ENCODE data around the gene DPH5.

The DPH5 gene

DNA sequence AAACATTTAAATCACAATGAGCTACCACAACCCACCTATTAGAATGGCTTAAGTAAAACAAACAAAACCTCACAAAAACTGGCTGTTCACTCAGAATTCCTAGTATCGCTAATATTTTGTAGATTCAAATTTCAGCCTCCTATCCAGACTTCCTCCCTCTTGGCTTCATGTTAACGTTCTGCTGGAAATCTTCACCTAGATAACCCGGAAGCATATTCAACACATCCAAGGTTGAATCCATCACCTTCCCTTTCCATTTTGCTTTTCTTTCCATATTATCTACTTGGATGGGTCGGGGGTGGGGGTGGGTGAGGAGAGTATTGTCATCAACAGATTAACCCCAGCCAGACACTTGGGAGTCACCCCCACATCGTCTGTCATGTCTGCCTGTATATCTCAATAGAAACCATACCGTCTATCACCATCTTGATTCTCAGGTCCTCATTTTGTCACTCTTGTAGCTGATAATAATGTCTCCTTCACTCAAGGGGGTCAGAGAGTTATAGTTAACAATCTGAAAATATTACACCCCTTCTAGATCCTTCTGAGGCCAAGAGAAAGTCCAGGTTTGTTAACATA lies 1.7 kb upstream of the DPH5 start:
- H3K27me3 ChIP-seq (ENCODE audit: control insufficient read depth, insufficient read depth, low read length), result no peaks in the 10 kb centered on the region
- no peaks in the 10 kb centered on the region for H3K36me3 ChIP-seq (ENCODE audit: control insufficient read depth, insufficient read depth, low read length)
- no peak overlapping the region for H3K9ac ChIP-seq (ENCODE audit: low read length)
- H3K4me1 ChIP-seq (ENCODE audit: control insufficient read depth, insufficient read depth, low read length), result peaks cover 7% of the 10 kb centered on the region
- no peak overlapping the region for H3K27ac ChIP-seq (ENCODE audit: low read depth, low read length)
- H3K4me3 ChIP-seq (ENCODE audit: low read length), result no peak overlapping the region

DNA sequence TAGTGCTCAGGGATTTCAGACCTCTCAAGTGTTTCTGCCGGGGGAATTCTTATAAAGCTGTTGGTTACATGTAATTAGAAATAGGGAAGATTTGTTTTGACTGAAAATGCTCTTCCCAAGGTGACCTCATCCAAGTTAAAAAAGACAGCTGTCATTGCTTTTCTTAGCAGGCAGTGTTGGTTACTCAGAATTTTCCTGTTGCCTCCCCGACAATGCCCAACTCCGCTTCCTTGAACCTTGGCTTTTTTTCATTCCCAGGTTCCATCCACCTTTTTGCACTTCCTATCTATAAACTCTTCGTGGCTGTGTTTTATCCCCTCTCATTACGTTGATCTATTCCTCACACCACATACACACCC lies 825 bp upstream of the DPH5 start:
- H3K4me3 ChIP-seq (ENCODE audit: low read length), result peak overlapping the region; percentile 77
- H3K27ac ChIP-seq (ENCODE audit: low read depth, low read length), result peak overlapping the region; percentile 67
- peaks cover 7% of the 10 kb centered on the region for H3K4me1 ChIP-seq (ENCODE audit: control insufficient read depth, insufficient read depth, low read length)
- no peaks in the 10 kb centered on the region for H3K27me3 ChIP-seq (ENCODE audit: control insufficient read depth, insufficient read depth, low read length)
- no peak overlapping the region for H3K9ac ChIP-seq (ENCODE audit: low read length)
- H3K36me3 ChIP-seq (ENCODE audit: control insufficient read depth, insufficient read depth, low read length), result no peaks in the 10 kb centered on the region

DNA sequence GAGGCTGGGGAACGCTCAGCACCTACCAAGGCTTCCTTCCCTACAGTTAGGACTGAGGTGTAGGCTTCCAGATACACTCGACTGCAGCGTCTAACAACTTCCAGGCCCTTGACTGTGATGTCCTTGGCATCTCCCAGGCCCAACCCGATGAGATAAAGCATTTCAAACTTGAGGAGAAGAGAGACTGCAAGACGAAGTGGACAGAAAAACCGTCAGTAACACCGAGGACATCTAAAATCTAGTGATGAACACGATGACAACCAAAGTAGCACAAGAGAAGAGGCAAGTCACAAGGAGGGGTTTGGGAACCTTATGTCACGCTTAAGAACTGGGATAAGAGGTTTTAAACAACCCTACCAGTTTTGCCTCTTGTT lies 314 bp downstream of the DPH5 start:
- Histone ChIP-seq H3K4me3 (ENCODE audit: low read length) (peak overlapping the region; percentile 77), H3K4me1 (ENCODE audit: control insufficient read depth, insufficient read depth, low read length) (peaks cover 7% of the 10 kb centered on the region), H3K27ac (ENCODE audit: low read depth, low read length) (peak overlapping the region; percentile 67), H3K9ac (ENCODE audit: low read length) (peak overlapping the region; percentile 35), H3K27me3 (ENCODE audit: control insufficient read depth, insufficient read depth, low read length) (no peaks in the 10 kb centered on the region), H3K36me3 (ENCODE audit: control insufficient read depth, insufficient read depth, low read length) (peaks cover 2% of the 10 kb centered on the region)

DNA sequence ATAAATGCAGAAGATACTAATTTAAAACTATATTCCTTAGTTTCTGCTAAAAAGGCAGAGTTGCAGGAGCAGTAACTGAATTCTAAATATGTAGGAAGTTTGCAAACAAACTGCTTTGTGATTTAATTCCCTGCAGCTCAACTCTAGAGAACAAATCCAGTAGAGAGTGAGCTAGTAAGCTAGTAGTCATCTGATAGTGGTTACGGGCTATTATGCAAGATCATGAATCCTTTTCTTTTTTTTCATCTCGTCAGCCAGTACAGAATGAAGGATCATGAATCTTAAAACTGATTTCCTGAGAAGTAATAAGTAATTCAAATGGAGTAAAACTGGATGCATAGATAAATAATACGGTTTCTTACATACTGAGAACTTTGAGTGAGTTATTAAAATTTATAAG lies 3.3 kb downstream of the DPH5 start:
- H3K27ac ChIP-seq (ENCODE audit: low read depth, low read length), result no peak overlapping the region
- H3K4me1 ChIP-seq (ENCODE audit: control insufficient read depth, insufficient read depth, low read length), result peaks cover 7% of the 10 kb centered on the region
- H3K27me3 ChIP-seq (ENCODE audit: control insufficient read depth, insufficient read depth, low read length), result no peaks in the 10 kb centered on the region
- no peak overlapping the region for H3K4me3 ChIP-seq (ENCODE audit: low read length)
- H3K36me3 ChIP-seq (ENCODE audit: control insufficient read depth, insufficient read depth, low read length), result peaks cover 3% of the 10 kb centered on the region
- H3K9ac ChIP-seq (ENCODE audit: low read length), result no peak overlapping the region

DNA sequence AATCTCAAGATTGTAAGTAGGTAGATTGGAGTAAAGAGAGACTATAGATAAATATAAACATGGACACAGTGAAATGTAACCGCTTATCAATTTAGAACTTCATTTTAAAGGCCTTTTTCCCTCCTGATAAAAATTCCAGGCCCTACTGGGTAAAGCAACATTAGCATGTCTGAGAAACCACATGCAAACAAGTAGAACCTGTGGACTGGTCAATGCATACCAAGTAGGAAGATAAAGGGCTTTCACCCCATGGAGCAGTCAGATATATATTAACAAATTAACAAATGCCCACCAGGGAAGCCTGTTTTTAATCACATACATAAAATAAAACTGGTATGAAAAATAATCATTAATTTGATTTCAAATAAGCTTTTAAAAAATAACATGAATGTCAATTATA lies 8.1 kb downstream of the DPH5 start:
- no peaks in the 10 kb centered on the region for H3K4me1 ChIP-seq (ENCODE audit: control insufficient read depth, insufficient read depth, low read length)
- H3K9ac ChIP-seq (ENCODE audit: low read length), result no peak overlapping the region
- H3K4me3 ChIP-seq (ENCODE audit: low read length), result no peak overlapping the region
- H3K27me3 ChIP-seq (ENCODE audit: control insufficient read depth, insufficient read depth, low read length), result no peaks in the 10 kb centered on the region
- H3K36me3 ChIP-seq (ENCODE audit: control insufficient read depth, insufficient read depth, low read length), result peaks cover 3% of the 10 kb centered on the region
- H3K27ac ChIP-seq (ENCODE audit: low read depth, low read length), result no peak overlapping the region

DNA sequence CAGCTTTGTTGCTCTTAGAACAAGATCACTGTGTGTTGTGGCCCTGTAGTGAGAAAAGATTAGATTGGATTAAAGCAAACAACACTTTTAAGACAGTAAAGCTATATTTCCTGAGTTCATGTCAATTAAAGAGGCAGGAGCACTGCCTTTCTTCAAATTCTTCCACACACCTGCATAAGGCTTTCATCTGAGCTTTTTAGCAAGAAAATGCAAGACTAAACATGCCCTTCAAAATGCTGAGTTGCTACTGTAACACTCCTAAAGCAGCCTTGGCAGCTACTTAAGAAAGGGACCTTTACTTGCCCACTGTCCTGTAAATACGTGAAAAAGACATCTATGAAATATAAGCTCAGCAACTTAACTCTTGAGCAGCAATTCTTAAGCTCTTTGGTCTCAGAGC lies 11.8 kb downstream of the DPH5 start:
- H3K4me3 ChIP-seq (ENCODE audit: low read length), result no peak overlapping the region
- no peak overlapping the region for H3K27ac ChIP-seq (ENCODE audit: low read depth, low read length)
- peaks cover 2% of the 10 kb centered on the region for H3K36me3 ChIP-seq (ENCODE audit: control insufficient read depth, insufficient read depth, low read length)
- H3K9ac ChIP-seq (ENCODE audit: low read length), result no peak overlapping the region
- H3K4me1 ChIP-seq (ENCODE audit: control insufficient read depth, insufficient read depth, low read length), result no peaks in the 10 kb centered on the region
- H3K27me3 ChIP-seq (ENCODE audit: control insufficient read depth, insufficient read depth, low read length), result no peaks in the 10 kb centered on the region

DNA sequence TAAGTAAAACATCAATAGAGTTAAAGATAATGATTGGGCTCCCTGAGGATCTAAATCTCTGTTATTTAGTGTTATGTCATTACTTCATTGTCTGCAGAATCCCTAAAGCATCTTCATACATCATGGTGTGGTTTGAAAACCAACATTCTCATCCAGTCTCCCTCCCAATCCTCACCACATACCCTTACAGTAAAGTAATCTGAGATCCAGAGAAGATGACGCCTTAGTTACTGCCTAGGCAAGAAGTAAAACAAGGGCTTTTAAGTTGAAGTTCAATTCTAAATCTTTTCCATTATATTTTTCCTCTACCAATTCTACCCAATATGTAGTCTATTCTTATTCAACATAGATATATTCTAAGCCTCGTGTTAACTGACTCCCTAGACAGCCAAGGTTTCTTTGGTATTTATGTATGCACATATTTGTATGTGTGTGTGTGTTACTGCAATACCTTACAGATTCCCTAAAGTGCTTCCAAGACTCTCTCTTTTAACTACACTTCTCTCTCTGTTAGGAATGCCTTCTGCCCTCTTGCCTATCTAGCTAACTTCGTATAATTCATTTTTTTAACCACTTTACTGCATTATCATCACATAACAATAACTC lies 17.3 kb downstream of the DPH5 start:
- Histone ChIP-seq H3K27ac (ENCODE audit: low read depth, low read length) (no peak overlapping the region), H3K4me3 (ENCODE audit: low read length) (no peak overlapping the region), H3K27me3 (ENCODE audit: control insufficient read depth, insufficient read depth, low read length) (no peaks in the 10 kb centered on the region), H3K36me3 (ENCODE audit: control insufficient read depth, insufficient read depth, low read length) (peaks cover 2% of the 10 kb centered on the region), H3K9ac (ENCODE audit: low read length) (no peak overlapping the region), H3K4me1 (ENCODE audit: control insufficient read depth, insufficient read depth, low read length) (no peaks in the 10 kb centered on the region)

DNA sequence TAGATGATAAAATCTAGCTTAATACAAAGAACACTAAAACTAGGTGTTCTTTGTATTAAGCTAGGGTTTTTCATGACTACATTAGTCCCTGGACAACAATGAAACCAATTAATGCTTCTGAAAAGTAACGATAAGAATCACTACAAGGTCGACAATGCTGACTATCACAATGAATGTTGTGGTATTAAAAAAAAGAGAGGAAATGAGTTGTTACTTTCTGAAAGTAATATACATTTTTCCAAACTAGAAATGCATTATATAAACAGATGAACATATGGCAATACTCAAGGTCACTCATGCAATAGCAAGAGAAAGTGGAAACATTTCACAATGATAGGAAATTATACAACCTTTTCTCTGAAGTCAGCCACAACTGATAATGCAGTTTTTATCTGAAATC lies 19.0 kb downstream of the DPH5 start:
- H3K4me1 ChIP-seq (ENCODE audit: control insufficient read depth, insufficient read depth, low read length), result no peaks in the 10 kb centered on the region
- H3K27ac ChIP-seq (ENCODE audit: low read depth, low read length), result no peak overlapping the region
- H3K36me3 ChIP-seq (ENCODE audit: control insufficient read depth, insufficient read depth, low read length), result peaks cover 2% of the 10 kb centered on the region
- no peak overlapping the region for H3K9ac ChIP-seq (ENCODE audit: low read length)
- no peak overlapping the region for H3K4me3 ChIP-seq (ENCODE audit: low read length)
- no peaks in the 10 kb centered on the region for H3K27me3 ChIP-seq (ENCODE audit: control insufficient read depth, insufficient read depth, low read length)

DNA sequence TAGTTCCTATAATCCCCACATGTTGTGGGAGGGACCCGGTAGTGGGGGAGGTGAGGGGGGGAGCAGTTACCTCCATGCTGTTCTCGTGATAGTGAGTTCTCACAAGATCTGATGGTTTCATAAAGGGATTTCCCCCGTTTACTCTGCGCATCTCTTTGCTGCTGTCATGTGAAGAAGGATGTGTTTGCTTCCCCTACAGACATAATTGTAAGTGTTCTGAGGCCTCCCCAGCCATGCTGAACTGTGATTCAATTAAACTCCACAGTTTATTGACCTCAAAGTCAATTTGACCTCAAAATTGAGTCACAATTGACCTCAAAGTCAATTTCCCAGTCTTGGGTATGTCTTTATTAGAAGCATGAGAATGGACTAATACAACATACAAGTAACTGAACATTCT lies 19.7 kb downstream of the DPH5 start:
- no peak overlapping the region for H3K27ac ChIP-seq (ENCODE audit: low read depth, low read length)

DNA sequence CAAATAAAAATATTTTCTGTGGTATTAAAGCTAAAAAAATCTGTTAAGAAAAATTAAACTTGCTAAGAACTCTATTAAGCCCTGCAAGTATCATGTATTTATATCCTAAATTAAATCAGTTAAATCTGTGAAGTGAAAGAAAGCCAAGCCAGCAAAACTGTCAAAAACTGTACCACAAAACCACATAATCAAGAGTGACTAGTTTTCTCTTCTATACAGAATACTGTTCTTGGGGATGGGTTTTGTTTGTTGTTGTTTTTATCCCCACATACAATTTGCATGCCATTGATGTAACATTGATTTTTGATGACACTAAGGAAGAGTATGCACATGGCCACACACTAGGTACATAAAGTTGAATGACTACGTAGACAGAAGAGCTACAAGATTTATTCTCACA lies 20.4 kb downstream of the DPH5 start:
- Histone ChIP-seq H3K27me3 (ENCODE audit: control insufficient read depth, insufficient read depth, low read length) (no peaks in the 10 kb centered on the region), H3K36me3 (ENCODE audit: control insufficient read depth, insufficient read depth, low read length) (peaks cover 5% of the 10 kb centered on the region), H3K4me1 (ENCODE audit: control insufficient read depth, insufficient read depth, low read length) (no peaks in the 10 kb centered on the region), H3K4me3 (ENCODE audit: low read length) (no peak overlapping the region), H3K27ac (ENCODE audit: low read depth, low read length) (no peak overlapping the region), H3K9ac (ENCODE audit: low read length) (no peak overlapping the region)

More for the DNA sequence above, 19.7 kb downstream of the DPH5 start:
- no peaks in the 10 kb centered on the region for H3K4me1 ChIP-seq (ENCODE audit: control insufficient read depth, insufficient read depth, low read length)
- H3K36me3 ChIP-seq (ENCODE audit: control insufficient read depth, insufficient read depth, low read length), result peaks cover 5% of the 10 kb centered on the region
- no peaks in the 10 kb centered on the region for H3K27me3 ChIP-seq (ENCODE audit: control insufficient read depth, insufficient read depth, low read length)
- no peak overlapping the region for H3K9ac ChIP-seq (ENCODE audit: low read length)
- H3K4me3 ChIP-seq (ENCODE audit: low read length), result no peak overlapping the region

DNA sequence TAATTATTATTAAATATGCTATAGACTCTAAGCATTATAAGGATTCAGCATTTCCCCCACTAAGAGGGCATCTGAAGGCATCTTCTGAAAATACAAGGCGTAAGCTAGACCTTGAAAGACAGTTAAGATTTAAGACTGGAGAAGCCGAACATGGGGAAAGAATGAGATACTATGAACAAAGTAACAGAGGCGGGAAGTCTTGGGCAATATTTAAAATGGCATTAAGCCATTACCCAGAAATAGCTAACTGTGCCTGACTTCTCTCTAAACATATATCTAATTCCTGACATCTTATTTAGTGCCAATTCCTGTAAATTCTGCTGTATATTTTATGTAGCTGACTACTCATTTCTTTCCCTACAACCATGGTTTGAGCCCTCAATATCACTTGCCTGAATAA lies 20.9 kb downstream of the DPH5 start:
- Histone ChIP-seq H3K4me1 (ENCODE audit: control insufficient read depth, insufficient read depth, low read length) (no peaks in the 10 kb centered on the region), H3K27ac (ENCODE audit: low read depth, low read length) (no peak overlapping the region)

DNA sequence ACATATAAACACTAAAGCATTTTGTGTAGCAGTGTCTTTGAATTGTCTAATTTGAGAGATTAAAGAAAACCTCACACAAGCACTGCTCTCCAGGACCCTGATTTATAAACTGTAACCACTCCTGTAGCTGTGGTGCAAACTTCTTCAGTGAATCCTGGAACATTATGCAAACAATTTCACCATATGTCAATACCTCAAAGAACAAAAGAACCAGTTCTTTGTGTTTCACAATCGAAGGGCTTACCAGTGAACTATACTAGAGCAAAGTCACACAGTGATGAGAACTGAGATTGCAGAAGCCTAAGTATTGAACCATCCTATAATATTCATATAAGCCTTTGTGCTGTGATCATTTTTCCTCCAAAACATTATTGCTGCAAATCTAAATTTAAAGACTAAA lies 21.5 kb downstream of the DPH5 start:
- no peak overlapping the region for H3K27ac ChIP-seq (ENCODE audit: low read depth, low read length)
- H3K4me3 ChIP-seq (ENCODE audit: low read length), result no peak overlapping the region
- no peaks in the 10 kb centered on the region for H3K4me1 ChIP-seq (ENCODE audit: control insufficient read depth, insufficient read depth, low read length)
- no peaks in the 10 kb centered on the region for H3K27me3 ChIP-seq (ENCODE audit: control insufficient read depth, insufficient read depth, low read length)
- H3K9ac ChIP-seq (ENCODE audit: low read length), result no peak overlapping the region
- peaks cover 6% of the 10 kb centered on the region for H3K36me3 ChIP-seq (ENCODE audit: control insufficient read depth, insufficient read depth, low read length)

More for the DNA sequence above, 20.9 kb downstream of the DPH5 start:
- Histone ChIP-seq H3K36me3 (ENCODE audit: control insufficient read depth, insufficient read depth, low read length) (peaks cover 7% of the 10 kb centered on the region), H3K4me3 (ENCODE audit: low read length) (no peak overlapping the region), H3K9ac (ENCODE audit: low read length) (no peak overlapping the region), H3K27me3 (ENCODE audit: control insufficient read depth, insufficient read depth, low read length) (no peaks in the 10 kb centered on the region)

DNA sequence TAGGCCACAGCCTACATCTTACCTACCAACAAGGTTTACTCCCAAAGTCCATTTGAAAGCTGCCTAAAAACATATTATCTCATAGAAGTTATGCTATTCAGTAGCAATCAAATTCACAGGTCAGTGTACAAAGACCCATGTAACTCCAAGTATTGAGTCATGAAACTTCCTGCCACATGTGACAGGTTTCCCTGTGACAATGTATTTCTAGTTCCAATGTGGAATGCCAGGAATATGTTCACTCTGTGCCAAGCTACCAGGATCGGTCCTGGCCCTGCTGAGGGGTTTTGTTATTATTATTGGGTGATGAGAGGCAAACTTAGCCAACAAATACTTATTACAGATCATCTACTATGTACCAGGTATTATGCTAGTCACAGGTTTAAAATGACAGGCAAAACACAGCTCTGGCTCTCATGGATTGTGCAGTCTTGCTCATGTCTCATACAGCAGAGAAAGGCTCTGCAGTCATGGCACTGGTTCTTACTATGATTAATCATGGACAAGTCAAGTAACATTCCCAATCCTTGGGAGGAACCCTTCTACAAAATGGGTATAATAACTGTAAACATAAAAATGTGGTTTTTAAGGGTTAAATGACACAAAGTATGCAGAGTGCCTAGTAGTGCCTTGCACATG lies 22.5 kb downstream of the DPH5 start:
- H3K9ac ChIP-seq (ENCODE audit: low read length), result no peak overlapping the region
- H3K27me3 ChIP-seq (ENCODE audit: control insufficient read depth, insufficient read depth, low read length), result no peaks in the 10 kb centered on the region
- H3K36me3 ChIP-seq (ENCODE audit: control insufficient read depth, insufficient read depth, low read length), result peaks cover 6% of the 10 kb centered on the region
- H3K4me3 ChIP-seq (ENCODE audit: low read length), result no peak overlapping the region
- no peaks in the 10 kb centered on the region for H3K4me1 ChIP-seq (ENCODE audit: control insufficient read depth, insufficient read depth, low read length)
- H3K27ac ChIP-seq (ENCODE audit: low read depth, low read length), result no peak overlapping the region

All from rectal smooth muscle tissue (tissue), 1 donor.